HG03521 (cell line): ENCODE results near the gene RABGAP1.
A peak's percentile ranks its signal among the peaks of the same experiment; 100 is the strongest.

Source experiments
- ATAC-seq: cut with Tn5 transposase; IDR thresholded peaks from one replicate; pipeline ENCODE4 v1.9.1; 2021; ENCODE audit warnings: mild to moderate bottlenecking, moderate library complexity; ENCODE audit not compliant: unreplicated experiment

Gene RABGAP1

DNA sequence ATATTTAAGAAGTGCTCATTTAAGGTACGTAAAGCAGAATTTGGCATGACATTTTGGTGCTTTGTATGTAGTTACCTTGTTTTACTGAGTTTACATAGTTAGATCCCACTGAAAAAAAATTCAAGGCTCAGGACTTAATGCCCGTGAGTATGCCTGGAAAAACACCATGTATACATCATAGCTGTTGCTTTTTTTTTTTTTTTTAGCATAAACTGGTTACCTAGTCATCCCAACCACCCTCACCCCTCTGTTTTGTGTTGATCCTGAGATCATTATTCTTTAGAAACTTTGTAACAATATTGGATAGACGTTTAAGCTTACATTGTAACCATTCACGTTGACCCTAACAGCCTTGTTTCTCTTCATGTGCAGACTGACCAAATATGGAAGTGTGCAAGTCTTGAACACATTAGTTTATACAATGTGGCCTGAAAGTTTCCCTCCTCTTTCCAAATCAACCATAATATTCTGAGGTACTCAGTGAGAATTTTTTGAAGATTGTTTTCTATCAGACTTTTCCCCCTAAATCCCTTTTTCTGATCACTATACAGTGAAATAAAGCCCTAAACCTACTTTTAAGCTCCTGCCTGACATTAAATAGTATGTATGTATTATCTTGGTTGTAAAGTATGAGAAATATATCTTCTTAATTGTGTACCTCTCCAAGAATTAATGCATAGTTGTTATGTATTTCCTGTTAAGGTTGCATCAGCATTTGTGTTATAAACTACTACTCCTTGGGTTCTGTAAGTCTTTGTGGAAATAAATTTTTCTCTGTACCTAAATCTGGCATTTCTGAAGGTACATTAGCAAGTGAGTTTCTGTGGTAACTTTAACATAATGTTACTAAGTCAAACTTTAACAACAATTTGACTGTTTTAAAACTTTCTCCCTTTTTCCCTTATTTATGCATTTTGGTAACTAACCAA lies 4.4 kb downstream of the RABGAP1 start:
- ATAC-seq: no peak

DNA sequence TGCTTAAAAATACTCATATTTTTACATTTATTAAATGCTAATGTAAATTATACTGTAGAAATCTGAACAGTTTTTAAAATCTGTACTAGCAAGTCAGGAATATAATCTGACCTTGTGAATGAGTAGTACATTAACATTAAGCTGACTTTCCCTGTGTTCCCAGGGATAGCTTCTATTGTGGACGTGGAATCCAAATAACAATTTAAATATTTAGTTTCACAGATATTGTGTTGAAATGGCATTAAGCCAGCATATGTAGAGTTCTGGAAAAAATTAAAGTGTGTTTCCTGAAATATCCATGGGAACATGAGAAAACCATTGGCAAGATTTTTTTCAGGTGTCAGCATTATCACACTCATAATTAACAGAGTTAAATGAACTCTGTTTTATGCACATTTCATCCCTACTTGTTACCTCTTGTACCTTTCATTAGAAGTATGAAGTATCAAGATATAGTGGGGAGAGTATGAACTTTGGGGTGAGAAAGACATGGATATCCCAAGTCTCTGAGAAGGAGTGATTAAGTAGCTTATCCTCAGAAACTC lies 5.7 kb downstream of the RABGAP1 start:
- ATAC-seq: no peak

DNA sequence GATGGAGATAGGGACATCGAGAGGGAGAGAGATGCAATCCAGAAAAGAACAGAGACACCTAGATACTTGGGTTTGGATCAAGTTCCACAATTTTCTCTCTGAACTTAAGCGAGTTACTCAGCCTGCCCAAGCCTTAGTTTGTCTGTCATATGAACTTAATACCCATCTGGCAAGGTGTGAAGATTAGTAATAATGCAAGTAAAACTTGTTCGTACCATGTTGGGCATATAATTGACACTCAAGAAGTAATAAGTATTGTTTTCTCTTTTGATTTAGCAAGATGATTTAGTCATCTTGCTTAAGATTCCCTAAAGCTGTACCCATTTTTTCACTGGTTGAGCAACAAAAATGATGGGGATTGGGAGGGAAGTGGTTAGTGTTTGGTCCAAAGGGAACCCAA lies 7.5 kb downstream of the RABGAP1 start:
- ATAC-seq: no peak

DNA sequence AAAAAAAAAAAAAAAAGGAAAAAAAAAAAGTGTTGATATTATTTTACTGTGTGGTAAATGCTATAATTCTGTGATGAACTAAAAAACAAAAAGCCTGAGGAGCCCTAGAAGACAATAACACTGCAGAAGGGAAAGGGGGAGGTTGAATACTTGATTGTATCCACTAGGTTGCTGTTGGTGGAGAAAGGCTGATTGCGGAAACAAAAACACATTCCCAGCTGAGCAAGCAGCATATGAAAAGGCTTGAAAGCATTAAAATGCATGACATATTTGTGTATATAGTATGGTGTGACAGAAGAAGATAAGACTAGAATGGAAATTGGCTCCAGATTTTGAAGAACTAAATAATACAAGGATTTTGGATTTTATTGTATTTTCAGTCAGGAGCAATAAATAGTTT lies 8.9 kb downstream of the RABGAP1 start:
- ATAC-seq: no peak

DNA sequence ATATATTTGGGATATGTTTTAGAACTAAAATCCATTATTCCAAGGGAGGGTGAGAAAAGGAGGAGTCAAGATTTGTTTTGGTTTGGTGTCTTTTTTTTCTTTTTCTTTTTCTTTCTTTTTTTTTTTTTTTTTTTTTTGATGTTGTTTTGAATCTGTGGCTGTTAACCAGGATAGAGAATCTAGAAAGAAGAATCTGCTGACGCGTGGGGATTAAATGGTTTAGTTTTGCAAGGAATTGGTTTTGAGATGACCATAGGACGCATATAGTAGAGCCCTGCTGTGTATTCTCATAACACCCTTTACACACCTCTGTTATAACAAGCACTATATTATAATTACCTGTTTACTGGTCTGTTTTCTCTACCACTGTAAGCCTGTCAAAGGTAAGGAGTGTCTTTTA lies 9.4 kb downstream of the RABGAP1 start:
- ATAC-seq: no peak

DNA sequence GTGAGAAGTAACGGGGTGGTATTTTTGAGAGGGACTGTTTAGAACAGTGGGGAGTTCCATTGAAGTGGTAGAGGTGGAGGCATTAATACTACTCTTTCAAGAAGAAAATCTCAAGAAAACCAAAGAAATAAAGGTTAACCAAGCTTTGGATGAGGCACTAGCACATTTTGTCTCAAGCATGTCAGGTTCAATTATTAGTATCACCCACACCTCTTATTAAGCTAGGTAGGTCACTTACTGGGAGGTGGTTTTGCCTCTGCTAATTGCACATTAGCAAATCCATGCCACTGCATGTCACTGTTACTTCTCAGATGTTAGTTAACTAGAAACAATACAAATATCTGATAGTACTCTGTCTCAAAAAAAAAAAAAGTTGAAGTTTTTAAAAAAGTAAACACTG lies 10.2 kb downstream of the RABGAP1 start:
- ATAC-seq: no peak

DNA sequence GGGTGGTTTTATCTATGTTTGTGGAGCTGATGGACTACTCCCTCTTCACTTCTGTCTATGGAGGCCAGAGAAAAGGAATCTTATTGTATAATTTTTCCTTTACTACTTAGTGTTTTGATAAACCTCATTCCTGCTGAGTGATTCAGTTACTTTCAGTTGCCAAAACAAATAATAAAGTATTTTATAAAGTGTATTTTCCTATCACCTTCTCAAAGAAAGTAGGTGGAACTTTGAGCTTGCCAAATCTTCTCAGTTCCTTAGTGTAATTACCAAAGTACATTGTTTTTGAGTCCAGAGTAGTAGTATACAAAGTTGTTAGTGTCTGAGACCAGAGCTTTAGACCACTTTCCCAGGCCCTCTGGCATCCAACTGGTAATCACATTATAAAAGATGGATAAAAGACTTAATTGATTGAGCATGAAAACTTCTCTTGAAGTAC lies 13.5 kb downstream of the RABGAP1 start:
- ATAC-seq: no peak

DNA sequence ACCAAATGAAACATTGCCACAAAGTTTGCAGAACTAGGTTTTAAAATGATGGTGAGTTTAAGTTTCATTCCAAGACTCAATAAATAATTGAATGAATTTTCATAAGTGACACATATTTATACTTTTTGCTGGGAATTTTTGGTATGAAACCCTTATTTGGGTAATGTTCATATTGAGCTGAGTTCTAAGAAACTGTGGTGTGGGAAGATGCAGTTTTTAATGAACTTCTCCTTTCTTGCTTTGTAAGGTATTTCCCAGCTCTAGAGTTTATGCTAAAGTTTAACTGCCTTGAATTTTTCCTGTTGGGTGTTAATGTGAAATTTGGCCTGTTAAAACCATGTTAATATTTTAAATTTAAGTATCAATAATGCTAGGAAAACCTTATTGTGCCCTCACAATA lies 15.1 kb downstream of the RABGAP1 start:
- ATAC-seq: no peak

DNA sequence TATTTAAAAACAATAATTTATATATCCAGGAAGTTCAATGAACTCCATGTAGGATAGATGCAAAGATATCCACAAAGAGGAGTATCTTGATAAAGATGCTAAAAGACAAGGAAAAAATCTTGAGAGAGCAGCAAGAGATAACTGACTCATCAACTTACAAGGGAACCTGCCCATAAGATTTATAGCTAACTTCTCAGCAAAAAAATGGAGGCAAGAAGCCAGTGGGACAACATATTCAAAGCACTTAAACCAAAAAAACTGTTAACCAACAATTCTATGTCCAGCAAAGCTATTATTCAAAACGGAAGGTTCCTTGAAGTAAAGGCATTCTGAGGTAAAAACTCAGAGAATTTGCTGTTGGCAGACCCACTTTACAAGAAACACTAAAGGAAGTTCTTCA lies 20.3 kb downstream of the RABGAP1 start:
- ATAC-seq: no peak

DNA sequence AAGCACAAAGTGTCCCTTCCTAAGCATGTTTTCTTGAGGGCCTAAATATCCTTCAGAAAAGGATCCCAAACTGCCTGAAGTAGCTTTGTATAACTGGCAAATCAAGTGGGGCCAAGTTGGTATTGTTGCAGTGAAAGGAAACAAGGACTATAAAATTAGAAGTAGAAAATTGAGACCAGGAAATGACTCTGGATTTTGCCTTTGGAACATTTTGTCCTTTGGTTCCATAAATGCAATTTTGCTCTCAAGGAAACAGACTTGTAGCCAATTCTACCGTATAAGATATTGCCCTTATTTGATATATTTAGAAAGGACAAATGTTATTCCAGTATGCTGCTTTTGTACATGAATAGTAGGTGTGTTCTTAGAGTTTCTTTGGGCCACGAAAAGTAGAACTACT lies 34.4 kb downstream of the RABGAP1 start:
- no peak for ATAC-seq

DNA sequence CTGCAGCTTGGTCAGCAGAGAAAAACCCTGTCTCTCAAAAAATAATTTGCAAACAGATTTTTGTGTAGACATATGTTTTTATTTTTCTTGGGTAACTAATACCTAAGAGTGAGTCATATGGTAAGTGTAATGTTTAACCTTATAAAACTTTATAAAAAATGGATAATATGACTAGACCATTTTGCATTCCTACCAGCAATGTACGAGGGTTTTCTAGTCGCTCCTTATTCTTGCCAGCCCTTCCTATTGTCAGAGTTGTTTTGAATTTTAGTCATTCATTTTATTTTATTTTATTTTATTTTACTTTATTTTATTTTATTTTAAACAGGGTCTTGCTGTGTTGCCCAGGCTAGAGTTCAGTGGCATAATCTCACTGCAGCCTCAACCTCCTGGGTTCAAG lies 37.8 kb downstream of the RABGAP1 start:
- ATAC-seq: no peak

DNA sequence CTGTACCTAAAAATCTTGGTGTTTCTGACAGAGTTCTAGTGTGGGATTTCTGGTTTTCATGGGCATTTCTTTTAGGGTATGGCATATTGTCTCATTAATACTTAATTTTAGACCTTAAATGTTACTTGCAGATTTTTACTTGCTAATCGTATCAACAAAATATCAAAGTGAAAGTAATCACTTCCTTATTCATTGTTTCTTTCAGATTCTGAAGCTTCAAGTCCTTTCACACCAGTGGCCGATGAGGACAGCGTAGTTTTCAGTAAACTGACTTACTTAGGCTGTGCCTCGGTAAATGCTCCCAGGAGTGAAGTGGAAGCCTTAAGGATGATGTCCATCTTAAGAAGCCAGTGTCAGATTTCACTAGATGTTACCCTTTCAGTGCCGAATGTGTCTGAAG lies 45.2 kb downstream of the RABGAP1 start:
- ATAC-seq: no peak

DNA sequence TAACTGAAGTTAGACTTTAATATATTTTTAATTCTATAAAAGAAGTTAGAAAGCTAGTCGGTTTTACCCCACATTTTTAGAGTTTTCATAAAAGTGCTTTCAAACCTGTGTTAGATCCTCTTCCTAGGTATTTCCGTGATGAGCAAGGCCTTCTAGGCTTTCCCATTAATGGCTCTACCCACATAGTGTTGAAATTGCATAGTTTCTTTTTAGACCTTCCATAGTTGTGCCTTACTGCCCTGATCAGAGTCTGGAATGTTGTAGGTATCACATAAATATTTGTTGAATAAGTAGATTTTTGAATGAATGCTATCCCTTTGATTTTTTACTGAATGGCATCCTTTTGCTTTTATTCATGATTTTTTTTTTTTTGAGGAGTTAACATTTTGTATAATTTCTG lies 47.3 kb downstream of the RABGAP1 start:
- ATAC-seq: no peak

DNA sequence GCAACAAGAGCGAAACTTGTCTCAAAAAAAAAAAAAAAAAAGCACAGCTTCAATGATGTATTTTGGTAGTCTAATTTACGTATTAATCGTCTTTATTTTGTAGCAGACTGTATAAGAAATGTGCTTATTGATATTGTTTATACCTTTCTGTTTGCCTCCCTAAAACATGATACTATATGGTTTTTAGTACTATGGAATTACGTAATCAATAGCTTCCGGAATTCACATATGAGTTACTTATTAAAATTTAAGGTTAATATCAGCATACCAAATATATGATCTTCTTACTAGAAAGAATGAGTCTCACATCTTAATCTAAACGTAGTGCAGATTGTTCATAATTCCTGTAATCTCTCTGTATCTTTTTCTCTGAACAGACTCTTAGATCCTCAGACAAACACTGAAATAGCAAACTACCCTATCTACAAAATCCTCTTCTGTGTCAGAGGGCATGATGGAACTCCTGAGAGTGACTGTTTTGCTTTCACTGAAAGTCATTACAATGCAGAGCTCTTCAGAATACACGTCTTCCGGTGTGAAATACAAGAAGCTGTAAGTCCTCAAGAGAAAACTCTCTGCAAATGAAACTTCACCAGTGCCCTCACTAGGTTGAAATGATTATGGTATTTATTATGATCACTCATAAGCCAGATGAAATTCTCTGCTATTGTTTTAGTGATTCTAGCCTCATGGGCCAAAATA lies 48.3 kb downstream of the RABGAP1 start:
- peak; percentile 64 for ATAC-seq

DNA sequence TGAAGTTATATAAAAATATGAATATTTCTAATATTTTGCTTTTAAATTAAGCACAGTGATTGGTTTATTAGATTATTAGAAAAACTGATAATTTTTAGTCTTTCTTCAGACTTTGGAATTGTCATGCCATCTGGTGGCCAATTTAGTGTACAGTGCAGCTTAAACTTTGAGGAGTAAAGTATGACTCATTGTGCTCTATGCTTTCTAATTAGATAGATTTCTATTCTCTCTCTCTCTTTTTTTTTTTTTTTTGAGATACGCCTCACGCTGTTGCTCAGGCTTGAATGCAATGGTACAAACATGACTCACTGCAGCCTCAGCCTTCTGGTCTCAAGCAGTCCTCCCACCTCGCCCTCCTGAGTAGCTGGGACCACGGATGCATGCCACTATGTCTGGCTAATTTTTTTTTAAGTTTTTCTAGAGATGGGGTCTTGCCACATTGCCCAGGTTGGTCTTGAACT lies 50.6 kb downstream of the RABGAP1 start:
- ATAC-seq: no peak

DNA sequence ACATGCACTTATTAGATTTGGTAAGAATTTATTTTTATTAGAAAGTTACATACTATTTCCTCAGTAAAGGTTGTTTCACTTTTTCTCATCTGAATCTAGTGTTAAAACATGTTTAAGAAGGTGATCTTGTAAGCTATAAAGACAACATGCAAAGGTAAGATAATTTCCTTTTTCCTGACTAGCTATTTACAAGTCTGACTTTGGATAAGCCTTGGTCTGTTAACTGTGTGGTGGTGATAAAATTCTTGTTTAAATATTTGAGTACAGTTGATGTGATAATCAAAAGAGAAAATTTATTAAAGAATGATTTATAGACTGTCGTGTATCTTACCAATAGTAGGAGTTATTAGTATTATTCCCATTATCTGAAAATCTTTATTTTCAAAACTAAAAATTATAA lies 55.8 kb downstream of the RABGAP1 start:
- no peak for ATAC-seq

DNA sequence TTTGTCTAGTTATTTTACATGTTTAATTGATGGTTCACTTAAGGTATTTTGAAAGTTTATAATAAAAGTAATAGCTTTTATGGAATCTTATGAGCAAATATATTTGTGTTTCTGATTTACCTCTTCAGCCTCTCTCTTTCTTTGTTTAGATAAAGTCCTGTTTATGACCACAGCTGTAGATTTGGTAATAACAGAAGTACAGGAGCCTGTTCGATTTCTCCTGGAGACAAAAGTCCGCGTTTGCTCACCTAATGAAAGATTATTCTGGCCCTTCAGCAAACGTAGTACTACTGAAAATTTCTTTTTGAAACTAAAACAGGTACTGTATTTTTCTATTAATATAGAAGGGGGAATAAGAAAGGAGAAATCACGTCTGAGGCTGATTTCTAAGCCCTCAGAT lies 57.6 kb downstream of the RABGAP1 start:
- no peak for ATAC-seq

DNA sequence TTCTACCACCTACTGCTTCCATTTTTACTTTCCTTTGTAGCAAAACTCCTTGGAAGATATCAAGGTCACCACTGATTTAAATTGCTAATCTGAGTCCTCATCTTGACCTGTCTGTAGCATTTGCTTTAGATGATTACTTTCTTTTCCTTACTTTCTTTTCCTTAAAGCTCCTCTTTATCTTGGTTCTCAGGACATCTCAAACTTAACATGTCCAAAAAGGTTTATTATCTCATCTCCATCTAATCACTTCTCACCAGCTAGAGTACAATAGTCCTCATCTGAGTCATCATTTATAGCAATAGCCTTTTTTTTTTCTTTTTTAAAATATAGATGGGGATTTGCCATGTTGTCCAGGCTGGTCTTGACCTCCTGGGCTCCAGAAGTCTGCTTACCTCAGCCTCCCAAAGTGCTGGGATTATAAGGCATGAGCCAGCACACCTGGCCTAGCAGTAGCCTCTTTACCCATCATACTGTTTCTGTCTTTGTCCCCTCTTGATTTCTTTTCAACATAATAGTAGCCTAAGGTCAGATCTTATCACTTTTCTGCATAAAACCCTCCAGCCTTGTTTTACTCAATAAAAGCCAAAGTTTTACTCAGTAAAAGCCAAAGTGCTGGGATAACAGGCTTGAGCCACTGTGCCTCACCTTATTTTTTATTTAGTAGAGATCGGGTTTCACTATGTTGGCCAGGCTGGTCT lies 59.7 kb downstream of the RABGAP1 start:
- ATAC-seq: no peak

DNA sequence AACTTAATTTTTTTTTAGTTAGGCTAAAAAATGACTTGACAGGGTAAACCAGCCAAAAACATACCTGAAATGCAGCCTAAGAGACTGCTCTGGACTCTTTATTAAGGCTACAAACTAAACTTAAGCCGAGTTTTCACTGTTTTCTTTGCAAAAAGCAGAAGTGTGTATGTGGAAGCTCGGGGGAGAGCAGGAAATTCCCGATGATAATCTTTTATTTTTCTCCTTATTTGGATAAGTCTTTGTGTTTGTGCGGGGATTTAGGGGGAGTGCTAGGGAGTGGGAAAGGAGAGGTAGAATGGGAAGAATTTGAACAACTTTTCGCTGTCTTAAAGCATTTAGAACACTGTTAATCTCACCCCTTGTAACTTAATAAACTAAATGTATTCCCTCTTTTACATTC lies 61.9 kb downstream of the RABGAP1 start:
- ATAC-seq: no peak

DNA sequence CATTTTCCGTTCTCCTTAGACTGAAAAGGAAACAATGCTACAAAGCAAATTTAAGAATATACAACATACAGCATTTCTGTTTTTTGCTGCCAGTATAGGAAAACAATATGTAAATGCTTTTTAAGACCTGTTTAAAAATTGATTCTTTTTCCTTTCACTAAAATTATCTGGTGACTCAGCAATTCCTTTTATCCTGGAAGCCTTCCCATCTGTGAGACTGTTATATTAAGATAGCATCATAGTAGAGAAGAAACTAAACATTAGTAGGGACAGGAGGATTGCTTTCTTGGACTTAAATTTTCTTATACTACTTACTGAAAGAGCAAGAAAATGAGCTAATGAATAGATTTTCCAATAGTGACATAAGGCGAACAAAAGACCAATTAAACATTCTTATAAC lies 62.6 kb downstream of the RABGAP1 start:
- no peak for ATAC-seq

DNA sequence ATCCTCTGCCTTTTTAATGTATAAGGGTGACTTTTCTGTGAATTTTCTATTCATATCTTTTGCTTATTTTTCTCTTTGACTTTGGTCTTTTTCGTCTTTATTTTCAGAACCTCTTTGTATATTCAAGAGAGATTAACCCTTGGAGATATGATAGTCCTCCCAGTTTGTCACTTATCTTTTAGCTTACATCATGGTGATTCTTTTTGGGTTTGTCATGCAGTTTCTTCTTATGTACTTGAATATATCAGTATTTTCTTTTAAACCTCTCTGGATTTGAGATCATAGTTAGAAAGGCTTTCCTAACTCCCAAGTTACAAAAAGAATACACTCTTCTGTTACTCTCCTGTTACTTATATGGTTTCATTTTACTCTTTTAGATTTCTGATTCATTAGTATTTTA lies 65.1 kb downstream of the RABGAP1 start:
- no peak for ATAC-seq
